H9 (cell line): ENCODE data around the gene SFRP2. TPM values are rescaled to one million over a fixed set of nuclear protein-coding genes. Genes with fewer than 3 reads are reported as not detected.

Source experiments
- DNase-seq: peaks from one replicate; pipeline ENCODE4 v3.0.0-alpha.2; 2017
- H2AFZ ChIP-seq: one replicate; pipeline ENCODE4 v1.6.1; 2013; ENCODE audit warnings: mild to moderate bottlenecking, low read length, control low read depth, moderate library complexity
- H2AK5ac ChIP-seq: 2 replicates; pipeline ENCODE4 v1.6.1; 2013; ENCODE audit warnings: low read length, control low read depth, mixed read lengths; ENCODE audit not compliant: insufficient read length
- H2BK120ac ChIP-seq: one replicate; pipeline ENCODE4 v1.6.1; 2013; ENCODE audit warnings: low read depth, mild to moderate bottlenecking, low read length, control low read depth, inconsistent platforms; ENCODE audit not compliant: poor library complexity, severe bottlenecking
- H2BK12ac ChIP-seq: 2 replicates; pipeline ENCODE4 v1.6.1; 2013; ENCODE audit warnings: low read length, control low read depth, mixed read lengths, low read depth; ENCODE audit not compliant: insufficient read length
- H2BK15ac ChIP-seq: 2 replicates; pipeline ENCODE4 v1.6.1; 2013; ENCODE audit warnings: low read depth, low read length, control low read depth
- H2BK20ac ChIP-seq: one replicate; pipeline ENCODE4 v1.6.1; 2013; ENCODE audit warnings: low read depth, mild to moderate bottlenecking, low read length, control low read depth, inconsistent platforms; ENCODE audit not compliant: poor library complexity, severe bottlenecking
- H2BK5ac ChIP-seq: 2 replicates; pipeline ENCODE4 v1.6.1; 2013; ENCODE audit warnings: low read length, control low read depth, mixed read lengths; ENCODE audit not compliant: insufficient read length
- H3K14ac ChIP-seq: 2 replicates; pipeline ENCODE4 v1.6.1; 2013; ENCODE audit warnings: low read length, control low read depth; ENCODE audit not compliant: insufficient read depth
- H3K18ac ChIP-seq: 2 replicates; pipeline ENCODE4 v1.6.1; 2013; ENCODE audit warnings: low read depth, mild to moderate bottlenecking, mixed read lengths, low read length, control low read depth; ENCODE audit not compliant: insufficient read length
- H3K23ac ChIP-seq: 2 replicates; pipeline ENCODE4 v1.6.1; 2013; ENCODE audit warnings: low read length, control low read depth, mixed read lengths, low read depth; ENCODE audit not compliant: insufficient read length
- H3K23me2 ChIP-seq: 2 replicates; pipeline ENCODE4 v1.6.1; 2013; ENCODE audit warnings: low read depth, mild to moderate bottlenecking, mixed read lengths, low read length, control low read depth; ENCODE audit not compliant: insufficient read length, poor library complexity, severe bottlenecking
- H3K27ac ChIP-seq: 2 replicates; pipeline ENCODE4 v1.5.1; 2013; ENCODE audit warnings: low read length, control low read depth, mixed read lengths, low read depth; ENCODE audit not compliant: insufficient read length
- H3K27me3 ChIP-seq: 2 replicates; pipeline ENCODE4 v1.6.1; 2013; ENCODE audit warnings: low read length, control low read depth, inconsistent platforms; ENCODE audit not compliant: insufficient read depth
- H3K4ac ChIP-seq: 2 replicates; pipeline ENCODE4 v1.6.1; 2013; ENCODE audit warnings: low read depth, mild to moderate bottlenecking, control low read depth, inconsistent platforms, low read length, moderate library complexity
- H3K4me1 ChIP-seq: 2 replicates; pipeline ENCODE4 v1.6.1; 2013; ENCODE audit warnings: low read length, control low read depth, inconsistent platforms; ENCODE audit not compliant: insufficient read depth
- H3K4me2 ChIP-seq: 2 replicates; pipeline ENCODE4 v1.6.1; 2013; ENCODE audit warnings: low read length, control low read depth, mixed read lengths; ENCODE audit not compliant: insufficient read length, insufficient read depth
- H3K56ac ChIP-seq: 2 replicates; pipeline ENCODE4 v1.6.1; 2013; ENCODE audit warnings: low read depth, mild to moderate bottlenecking, mixed read lengths, low read length, control low read depth; ENCODE audit not compliant: insufficient read length
- H3K79me1 ChIP-seq: 2 replicates; pipeline ENCODE4 v1.6.1; 2013; ENCODE audit warnings: low read depth, mild to moderate bottlenecking, moderate library complexity, low read length, control low read depth, inconsistent platforms; ENCODE audit not compliant: insufficient read depth, poor library complexity, severe bottlenecking
- H3K79me2 ChIP-seq: 2 replicates; pipeline ENCODE4 v1.6.1; 2013; ENCODE audit warnings: low read length, control low read depth, inconsistent platforms; ENCODE audit not compliant: insufficient read depth
- H3K9ac ChIP-seq: 2 replicates; pipeline ENCODE4 v1.6.1; 2013; ENCODE audit warnings: low read length, control low read depth, mixed read lengths; ENCODE audit not compliant: insufficient read length; ENCODE audit errors: extremely low read depth
- H3K9me3 ChIP-seq: one replicate; pipeline ENCODE4 v1.6.1; 2013; ENCODE audit warnings: low read depth, low read length, inconsistent platforms; ENCODE audit not compliant: control insufficient read depth
- H3T11ph ChIP-seq: one replicate; pipeline ENCODE4 v1.6.1; 2013; ENCODE audit warnings: mild to moderate bottlenecking, low read length, control low read depth, inconsistent platforms
- H4K20me1 ChIP-seq: one replicate; pipeline ENCODE4 v1.6.1; 2013; ENCODE audit not compliant: control insufficient read depth, insufficient read length, insufficient read depth
- H4K5ac ChIP-seq: 2 replicates; pipeline ENCODE4 v1.6.1; 2013; ENCODE audit warnings: low read depth, mild to moderate bottlenecking, mixed read lengths, low read length, control low read depth; ENCODE audit not compliant: insufficient read length
- H4K8ac ChIP-seq: replicated peaks from 2 replicates; pipeline ENCODE4 v1.6.1; 2013; ENCODE audit warnings: low read length, control low read depth, mixed read lengths, low read depth; ENCODE audit not compliant: insufficient read length
- H4K91ac ChIP-seq: 2 replicates; pipeline ENCODE4 v1.6.1; 2013; ENCODE audit warnings: low read depth, mild to moderate bottlenecking, moderate library complexity, mixed read lengths, low read length, control low read depth; ENCODE audit not compliant: insufficient read length
- H3K27ac Mint-ChIP-seq, 3 experiments: 2 replicates in 2 of 3; 3 replicates in 1 of 3; pipeline ENCODE4 v1.8.0; 2020 to 2021; ENCODE audit warnings: mixed read lengths in 3 of 3, mild to moderate bottlenecking in 1 of 3, moderate library complexity in 1 of 3
- H3K27me3 Mint-ChIP-seq: 2 replicates; pipeline ENCODE4 v1.8.0; 2021; ENCODE audit warnings: low read depth, mild to moderate bottlenecking, moderate library complexity, mixed read lengths
- H3K36me3 Mint-ChIP-seq, 3 experiments: 2 replicates in 2 of 3; 3 replicates in 1 of 3; pipeline ENCODE4 v1.8.0; 2020 to 2021; ENCODE audit warnings: low read depth in 3 of 3, mixed read lengths in 3 of 3; ENCODE audit not compliant: insufficient read depth in 1 of 3
- H3K4me1 Mint-ChIP-seq, 2 experiments: 2 replicates each; pipeline ENCODE4 v1.8.0; 2020; ENCODE audit warnings: mixed read lengths in 2 of 2
- H3K4me3 Mint-ChIP-seq, 2 experiments: 2 replicates in 1 of 2; 3 replicates in 1 of 2; pipeline ENCODE4 v1.8.0; 2020 to 2021; ENCODE audit warnings: mild to moderate bottlenecking in 2 of 2, mixed read lengths in 2 of 2, moderate library complexity in 1 of 2
- H3K9me3 Mint-ChIP-seq, 2 experiments: 2 replicates in 1 of 2; 3 replicates in 1 of 2; pipeline ENCODE4 v1.8.0; 2020; ENCODE audit warnings: mild to moderate bottlenecking in 2 of 2, mixed read lengths in 2 of 2, moderate library complexity in 1 of 2
- WGBS: extraction: QIAGEN DNeasy Blood & Tissue Kit; methylation state at CpG from one replicate; pipeline ENCODE4 v1.1.7; 2013; ENCODE audit warnings: missing lambda C conversion rate, low lambda C conversion rate, mixed read lengths; ENCODE audit not compliant: insufficient read length; ENCODE audit errors: extremely low coverage; 5-methylcytosine and 5-hydroxymethylcytosine counted together
- total RNA-seq: library from RNA; stranded (reverse); gene quantifications from 2 replicates; pipeline ENCODE4 v1.2.1, GENCODE V29; 2021
- TF ChIP-seq, protein P1 (sequence below): fragments of 200-600 bp; sonication (generic); conservative IDR thresholded peaks from 3 replicates; pipeline ENCODE4 v1.8.0; 2021; ENCODE audit warnings: antibody characterized with exemption, mild to moderate bottlenecking

SFRP2 gene
- total RNA-seq, 1 experiment from 2014 or later: 156 TPM

DNA sequence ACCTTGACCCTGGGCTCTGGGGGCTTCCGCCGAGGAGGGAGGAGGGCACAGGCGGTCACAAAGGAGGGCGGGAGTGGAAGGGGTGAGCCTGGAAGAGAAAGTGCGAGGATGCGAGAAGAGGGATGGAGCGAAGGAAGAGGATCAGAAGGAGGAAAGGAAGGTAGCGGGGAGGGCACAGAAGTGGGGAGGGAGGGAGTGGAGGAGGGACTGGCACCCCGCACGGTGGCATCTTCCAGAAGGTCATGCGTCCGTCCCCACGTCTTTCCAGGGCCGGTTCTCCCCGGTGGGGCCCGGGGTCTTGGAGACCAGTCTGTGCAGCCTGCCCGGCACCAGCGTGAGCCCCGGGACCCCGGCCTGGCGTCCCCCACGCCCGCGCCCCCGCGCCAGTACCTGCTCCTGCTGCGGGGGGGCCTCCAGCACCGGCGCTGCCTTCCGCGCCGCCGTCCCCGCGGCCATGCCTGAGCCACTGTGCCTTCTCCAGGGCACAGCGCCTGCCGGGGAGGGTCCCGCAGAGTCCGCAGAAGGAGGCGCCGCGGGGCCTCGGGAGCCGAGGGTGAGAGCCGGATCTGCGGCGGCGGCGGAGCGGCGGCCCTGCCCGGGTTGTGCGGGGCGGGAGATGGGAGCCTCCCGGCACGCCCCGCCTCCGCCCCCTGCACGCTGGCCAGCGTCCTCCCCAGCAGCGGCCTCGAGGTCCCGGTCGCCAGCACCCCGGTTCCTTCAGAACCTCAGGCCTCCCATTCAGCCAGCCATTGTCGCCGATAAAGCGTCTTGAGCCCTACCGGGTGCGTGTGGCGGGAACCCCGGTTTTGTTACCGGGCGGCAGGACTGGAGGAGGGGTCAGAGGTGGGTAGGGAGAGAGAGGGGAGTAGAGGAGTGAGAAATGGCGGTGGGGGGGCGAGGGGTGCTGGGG, 29.2 kb downstream of the SFRP2 start, which contains the start of gene RNF175:
Gene RNF175 (minus strand): TSS at position 618 of the 910 bp plus-strand sequence. CDS start 162 bp downstream, at position 456.
- peaks cover 32 to 36% of the 10 kb centered on the region in 2 experiments for H3K4me1 Mint-ChIP-seq
- Histone ChIP-seq H4K20me1 (no peaks in the 10 kb centered on the region), H4K91ac (no peak within 1 kb of the TSS), H2BK15ac (no peak within 1 kb of the TSS), H3K4me1 (peaks cover 10% of the 10 kb centered on the region), H3K27me3 (no peaks in the 10 kb centered on the region), H3K14ac (peak within 1 kb of the TSS; percentile 75), H3K18ac (peak within 1 kb of the TSS; percentile 63), H3K56ac (no peak within 1 kb of the TSS), H3K79me2 (no peaks in the 10 kb centered on the region), H2AK5ac (no peak within 1 kb of the TSS), H2BK20ac (no peak within 1 kb of the TSS), H3K4ac (no peak within 1 kb of the TSS), H3K79me1 (no peaks in the 10 kb centered on the region), H3K27ac (no peak within 1 kb of the TSS), H4K5ac (no peak within 1 kb of the TSS), H3K9ac (peak within 1 kb of the TSS; percentile 51), H2AFZ (no peak within 1 kb of the TSS), H3K23ac (no peak within 1 kb of the TSS), H4K8ac (peak within 1 kb of the TSS; percentile 33), H2BK120ac (no peak within 1 kb of the TSS), H3T11ph (no peak within 1 kb of the TSS), H3K23me2 (peaks cover 11% of the 10 kb centered on the region), H2BK12ac (no peak within 1 kb of the TSS), H2BK5ac (no peak within 1 kb of the TSS), H3K9me3 (no peaks in the 10 kb centered on the region), H3K4me2 (peak within 1 kb of the TSS; percentile 85)
- peaks cover under 1 to 12% (median 3%) of the 10 kb centered on the region in 3 experiments for H3K36me3 Mint-ChIP-seq
- H3K27ac Mint-ChIP-seq: peak within 1 kb of the TSS in 1 of 3 experiments; percentile 78; a peak in 1 of 7 replicates
- WGBS: no CpG with 5 or more reads among the region's 76 CpGs
- DNase-seq: peak; percentile 63
- H3K9me3 Mint-ChIP-seq: no peaks in the 10 kb centered on the region; a peak in 1 of 5 replicates
- H3K4me3 Mint-ChIP-seq: peak within 1 kb of the TSS; percentile 70 to 88
- H3K27me3 Mint-ChIP-seq: peaks cover 51% of the 10 kb centered on the region
- TF ChIP-seq, protein P1, sequence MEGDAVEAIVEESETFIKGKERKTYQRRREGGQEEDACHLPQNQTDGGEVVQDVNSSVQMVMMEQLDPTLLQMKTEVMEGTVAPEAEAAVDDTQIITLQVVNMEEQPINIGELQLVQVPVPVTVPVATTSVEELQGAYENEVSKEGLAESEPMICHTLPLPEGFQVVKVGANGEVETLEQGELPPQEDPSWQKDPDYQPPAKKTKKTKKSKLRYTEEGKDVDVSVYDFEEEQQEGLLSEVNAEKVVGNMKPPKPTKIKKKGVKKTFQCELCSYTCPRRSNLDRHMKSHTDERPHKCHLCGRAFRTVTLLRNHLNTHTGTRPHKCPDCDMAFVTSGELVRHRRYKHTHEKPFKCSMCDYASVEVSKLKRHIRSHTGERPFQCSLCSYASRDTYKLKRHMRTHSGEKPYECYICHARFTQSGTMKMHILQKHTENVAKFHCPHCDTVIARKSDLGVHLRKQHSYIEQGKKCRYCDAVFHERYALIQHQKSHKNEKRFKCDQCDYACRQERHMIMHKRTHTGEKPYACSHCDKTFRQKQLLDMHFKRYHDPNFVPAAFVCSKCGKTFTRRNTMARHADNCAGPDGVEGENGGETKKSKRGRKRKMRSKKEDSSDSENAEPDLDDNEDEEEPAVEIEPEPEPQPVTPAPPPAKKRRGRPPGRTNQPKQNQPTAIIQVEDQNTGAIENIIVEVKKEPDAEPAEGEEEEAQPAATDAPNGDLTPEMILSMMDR: no peak
